Stomach (tissue), 4 donors: ENCODE data around the gene EFNA4.

Source experiments
- CTCF ChIP-seq, 7 experiments: fragments of 450-650 bp in 4 of 7; fragments of 200-600 bp in 3 of 7; sonication (generic) in 3 of 7; IDR thresholded peaks; one replicate each; pipeline ENCODE4 v1.5.1; 2016 to 2019; ENCODE audit warnings: antibody characterized with exemption in 7 of 7, control low read depth in 2 of 7, mild to moderate bottlenecking in 1 of 7
- EP300 ChIP-seq: sonication (generic); formaldehyde crosslinking; IDR thresholded peaks from one replicate; pipeline ENCODE4 v1.6.1; 2017; ENCODE audit warnings: antibody characterized with exemption
- POLR2AphosphoS5 ChIP-seq, 3 donors: sonication (generic); formaldehyde crosslinking; IDR thresholded peaks; one replicate each; pipeline ENCODE4 v1.6.1; 2016; ENCODE audit warnings: antibody characterized with exemption in 3 of 3

GRCh38 chr1:155050560-155051341 is 12.8 kb upstream of the EFNA4 start, which contains the start of gene ADAM15:
- TF ChIP-seq CTCF (IDR thresholded peaks at IDR 0.05) (peak in 6 of 7 experiments; percentile 75 to 97 (median 90)), POLR2AphosphoS5 (IDR thresholded peaks at IDR 0.05) (peak; percentile 8 to 77 (median 45)), EP300 (no peak)
